ENCODE results near the gene MN1.

- TF ChIP-seq EZH2 (IDR thresholded peaks at IDR 0.05) (no peak), POLR2AphosphoS5 (IDR thresholded peaks at IDR 0.05; ENCODE audit: borderline replicate concordance, low read depth, low read length) (no peak)
Observed at GRCh38 chr22:27782088-27782487, 19.5 kb downstream of the MN1 start.
